ENCODE measurements around the gene HELZ. TPM values are rescaled to one million over a fixed set of nuclear protein-coding genes. Genes with fewer than 3 reads are reported as not detected.
A peak's percentile ranks its signal among the peaks of the same experiment; 100 is the strongest.
"Not testable (repeated sequence)": the region's sequence is repeated elsewhere in the genome, so short reads cannot be mapped to it uniquely, and the experiment has no call there.

Gene HELZ
- total RNA-seq, 1 donor from 2014 or later: 71.0 TPM

DNA sequence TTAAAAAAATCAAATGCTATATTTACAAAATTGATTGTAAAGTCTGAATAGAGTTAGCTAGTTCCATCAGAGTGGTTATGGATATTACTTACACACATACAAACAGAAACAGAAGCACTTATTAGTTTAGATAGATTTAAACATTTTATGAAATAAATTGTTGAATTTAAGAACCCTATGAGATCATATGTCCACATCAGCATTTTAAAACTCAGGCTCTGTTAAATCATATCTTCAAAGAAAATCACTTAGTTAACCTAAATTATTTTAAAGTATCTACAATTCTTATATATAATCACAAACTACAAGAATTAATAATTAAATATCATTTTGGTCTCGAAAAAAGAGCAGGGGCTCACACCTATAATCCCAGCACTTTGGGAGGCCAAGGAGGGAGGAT lies 42.5 kb downstream of the HELZ start:
- Mint-ChIP-seq H3K27me3 (no peaks in the 10 kb centered on the region), H3K27ac (no peak overlapping the region), H3K36me3 (ENCODE audit: insufficient read depth) (peaks cover 13% of the 10 kb centered on the region), H3K4me3 (ENCODE audit: low read depth) (no peak overlapping the region), H3K4me1 (ENCODE audit: low read depth) (no peaks in the 10 kb centered on the region), H3K9me3 (ENCODE audit: low read depth) (no peaks in the 10 kb centered on the region)
- no peak for DNase-seq (ENCODE audit: low spot score, unreplicated experiment)
- TF ChIP-seq, protein P1, sequence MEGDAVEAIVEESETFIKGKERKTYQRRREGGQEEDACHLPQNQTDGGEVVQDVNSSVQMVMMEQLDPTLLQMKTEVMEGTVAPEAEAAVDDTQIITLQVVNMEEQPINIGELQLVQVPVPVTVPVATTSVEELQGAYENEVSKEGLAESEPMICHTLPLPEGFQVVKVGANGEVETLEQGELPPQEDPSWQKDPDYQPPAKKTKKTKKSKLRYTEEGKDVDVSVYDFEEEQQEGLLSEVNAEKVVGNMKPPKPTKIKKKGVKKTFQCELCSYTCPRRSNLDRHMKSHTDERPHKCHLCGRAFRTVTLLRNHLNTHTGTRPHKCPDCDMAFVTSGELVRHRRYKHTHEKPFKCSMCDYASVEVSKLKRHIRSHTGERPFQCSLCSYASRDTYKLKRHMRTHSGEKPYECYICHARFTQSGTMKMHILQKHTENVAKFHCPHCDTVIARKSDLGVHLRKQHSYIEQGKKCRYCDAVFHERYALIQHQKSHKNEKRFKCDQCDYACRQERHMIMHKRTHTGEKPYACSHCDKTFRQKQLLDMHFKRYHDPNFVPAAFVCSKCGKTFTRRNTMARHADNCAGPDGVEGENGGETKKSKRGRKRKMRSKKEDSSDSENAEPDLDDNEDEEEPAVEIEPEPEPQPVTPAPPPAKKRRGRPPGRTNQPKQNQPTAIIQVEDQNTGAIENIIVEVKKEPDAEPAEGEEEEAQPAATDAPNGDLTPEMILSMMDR (IDR thresholded peaks at IDR 0.05; ENCODE audit: unreplicated experiment): no peak

DNA sequence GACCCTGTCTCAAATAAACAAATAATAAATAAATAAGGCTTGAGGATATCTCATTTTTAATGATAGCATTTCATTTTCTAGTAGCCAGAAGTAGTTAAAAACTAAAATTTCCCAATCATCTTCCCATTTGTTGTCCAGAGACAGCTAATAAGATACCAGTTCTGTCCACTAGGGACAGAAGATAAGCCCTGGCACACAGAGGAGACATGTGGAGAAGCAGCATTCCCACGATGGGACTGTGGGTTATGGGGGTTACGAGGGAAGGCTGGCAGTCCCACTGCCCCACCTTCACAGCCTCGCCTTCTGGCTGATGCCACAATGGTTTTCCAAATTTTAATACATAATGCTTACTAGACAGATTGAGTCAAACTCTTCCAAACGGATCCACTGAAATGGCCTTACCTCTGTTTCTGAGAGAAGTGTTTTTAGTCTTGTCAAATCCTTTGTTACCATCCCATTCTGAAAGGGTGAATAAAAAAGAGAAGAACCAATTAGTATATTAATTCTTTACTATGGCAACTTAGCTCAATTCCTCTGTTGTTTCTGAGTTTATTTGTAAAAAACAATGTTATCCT lies 44.2 kb downstream of the HELZ start:
- H3K27ac Mint-ChIP-seq: no peak overlapping the region
- no peaks in the 10 kb centered on the region for H3K27me3 Mint-ChIP-seq
- no peaks in the 10 kb centered on the region for H3K4me1 Mint-ChIP-seq (ENCODE audit: low read depth)
- DNase-seq (ENCODE audit: low spot score, unreplicated experiment): no peak
- no peaks in the 10 kb centered on the region for H3K9me3 Mint-ChIP-seq (ENCODE audit: low read depth)
- H3K4me3 Mint-ChIP-seq (ENCODE audit: low read depth): no peak overlapping the region
- peaks cover 22% of the 10 kb centered on the region for H3K36me3 Mint-ChIP-seq (ENCODE audit: insufficient read depth)
- TF ChIP-seq, protein P1 (IDR thresholded peaks at IDR 0.05; ENCODE audit: unreplicated experiment): peak; percentile 57

DNA sequence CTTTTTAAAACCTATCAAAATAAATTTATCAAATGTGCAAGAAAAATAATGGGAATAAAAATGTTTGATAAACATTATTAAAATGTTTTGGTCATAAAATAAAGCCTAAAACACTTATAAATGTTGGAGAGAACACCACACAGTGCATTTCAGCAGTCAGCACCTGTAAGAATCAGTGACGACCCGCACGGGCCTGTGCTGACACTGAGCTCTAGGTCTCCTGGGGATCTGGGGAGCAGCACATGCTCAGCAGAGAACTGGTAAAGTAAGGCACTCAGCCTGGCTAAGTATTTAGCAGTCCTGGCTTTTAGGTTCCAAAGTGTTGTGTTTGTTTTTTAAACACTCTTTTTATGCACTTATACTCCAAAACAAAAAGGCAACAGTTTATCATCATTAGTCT lies 46.9 kb downstream of the HELZ start:
- peak overlapping the region; percentile 24 for H3K27ac Mint-ChIP-seq
- H3K4me3 Mint-ChIP-seq (ENCODE audit: low read depth): no peak overlapping the region
- no peaks in the 10 kb centered on the region for H3K9me3 Mint-ChIP-seq (ENCODE audit: low read depth)
- no peak for DNase-seq (ENCODE audit: low spot score, unreplicated experiment)
- H3K4me1 Mint-ChIP-seq (ENCODE audit: low read depth): peaks cover 10% of the 10 kb centered on the region
- no peaks in the 10 kb centered on the region for H3K27me3 Mint-ChIP-seq
- TF ChIP-seq, protein P1 (IDR thresholded peaks at IDR 0.05; ENCODE audit: unreplicated experiment): no peak
- peaks cover 22% of the 10 kb centered on the region for H3K36me3 Mint-ChIP-seq (ENCODE audit: insufficient read depth)

DNA sequence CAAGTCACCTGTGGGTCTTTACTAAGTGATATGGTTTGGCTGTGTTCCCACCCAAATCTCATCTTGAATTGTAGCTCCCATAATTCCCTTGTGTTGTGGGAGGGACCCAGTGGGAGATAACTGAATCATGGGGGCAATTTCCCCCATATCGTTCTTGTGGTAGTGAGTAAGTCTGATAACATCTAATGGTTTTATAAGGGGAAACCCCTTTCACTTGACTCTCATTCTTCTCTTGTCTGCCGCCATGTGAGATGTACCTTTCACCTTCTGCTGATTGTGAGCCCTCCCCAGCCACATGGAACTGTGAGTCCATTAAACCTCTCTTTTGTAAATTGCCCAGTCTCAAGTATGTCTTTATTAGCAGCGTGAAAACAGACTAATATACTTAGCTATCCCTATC lies 48.0 kb downstream of the HELZ start:
- H3K27ac Mint-ChIP-seq; H3K27me3 Mint-ChIP-seq; H3K9me3 Mint-ChIP-seq (ENCODE audit: low read depth); H3K4me3 Mint-ChIP-seq (ENCODE audit: low read depth); DNase-seq (ENCODE audit: low spot score, unreplicated experiment); H3K4me1 Mint-ChIP-seq (ENCODE audit: low read depth): not testable (repeated sequence)
- peaks cover 21% of the 10 kb centered on the region for H3K36me3 Mint-ChIP-seq (ENCODE audit: insufficient read depth)

DNA sequence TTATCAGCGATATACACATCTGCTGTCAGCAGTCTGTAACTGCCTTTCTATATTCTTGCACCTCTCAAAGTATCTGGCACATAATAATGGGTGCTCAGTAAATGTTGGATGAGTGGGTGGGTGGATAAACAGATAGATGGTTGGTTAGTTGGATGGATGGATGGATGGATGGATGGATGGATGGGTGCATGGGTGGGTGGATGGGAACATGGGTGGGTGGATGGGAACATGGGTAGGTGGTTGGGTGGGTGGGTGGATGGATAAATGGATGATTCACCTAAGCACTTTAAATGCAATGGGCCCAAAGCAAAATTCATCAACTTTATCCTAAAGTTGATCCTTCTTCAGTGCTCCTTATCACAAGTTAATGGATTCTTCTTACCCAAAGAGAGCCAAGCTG lies 48.6 kb downstream of the HELZ start:
- no peak overlapping the region for H3K4me3 Mint-ChIP-seq (ENCODE audit: low read depth)
- no peak for DNase-seq (ENCODE audit: low spot score, unreplicated experiment)
- TF ChIP-seq, protein P1 (IDR thresholded peaks at IDR 0.05; ENCODE audit: unreplicated experiment): no peak
- H3K27me3 Mint-ChIP-seq: no peaks in the 10 kb centered on the region
- H3K4me1 Mint-ChIP-seq (ENCODE audit: low read depth): peaks cover 10% of the 10 kb centered on the region
- peaks cover 21% of the 10 kb centered on the region for H3K36me3 Mint-ChIP-seq (ENCODE audit: insufficient read depth)
- no peak overlapping the region for H3K27ac Mint-ChIP-seq
- no peaks in the 10 kb centered on the region for H3K9me3 Mint-ChIP-seq (ENCODE audit: low read depth)

DNA sequence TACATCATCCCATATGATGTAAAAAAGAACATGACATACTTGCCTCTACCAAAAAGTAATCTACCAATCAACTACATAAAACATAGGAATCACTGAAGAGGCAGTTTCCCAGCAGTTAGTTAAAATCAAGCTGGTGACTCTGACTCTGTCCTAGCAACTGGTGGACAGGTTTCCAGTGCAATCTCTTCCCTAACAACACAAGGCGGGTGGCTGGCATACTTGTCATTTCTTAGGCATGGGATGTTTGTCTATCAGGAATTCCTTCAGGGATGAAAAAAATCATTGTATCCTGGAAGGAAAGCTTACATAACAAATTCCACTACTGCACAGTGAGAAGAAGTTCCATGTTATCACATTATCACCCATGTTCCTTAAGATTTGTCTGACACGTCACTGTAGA lies 50.9 kb downstream of the HELZ start:
- Mint-ChIP-seq H3K27ac (peak overlapping the region; percentile 57), H3K27me3 (no peaks in the 10 kb centered on the region), H3K4me1 (ENCODE audit: low read depth) (peaks cover 10% of the 10 kb centered on the region), H3K4me3 (ENCODE audit: low read depth) (no peak overlapping the region), H3K9me3 (ENCODE audit: low read depth) (no peaks in the 10 kb centered on the region), H3K36me3 (ENCODE audit: insufficient read depth) (peaks cover 17% of the 10 kb centered on the region)
- DNase-seq (ENCODE audit: low spot score, unreplicated experiment): no peak
- TF ChIP-seq, protein P1 (IDR thresholded peaks at IDR 0.05; ENCODE audit: unreplicated experiment): no peak
